PFSK-1 (cell line): ENCODE data around the gene KATNAL2.

Source experiments
- POLR2AphosphoS5 ChIP-seq: IDR thresholded peaks from 2 replicates; pipeline ENCODE4 v1.6.1; 2012; ENCODE audit warnings: low read depth, mild to moderate bottlenecking, control low read depth, low read length, moderate library complexity
- REST ChIP-seq, 2 experiments: IDR thresholded peaks; 2 replicates each; pipeline versions ENCODE4 v1.6.1 to v1.8.0; 2011 to 2012; ENCODE audit warnings: low read depth in 2 of 2, low read length in 2 of 2, control low read depth in 1 of 2, inconsistent platforms in 1 of 2, mild to moderate bottlenecking in 1 of 2, moderate library complexity in 1 of 2; ENCODE audit not compliant: insufficient read depth in 1 of 2
- SIN3A ChIP-seq: IDR thresholded peaks from 2 replicates; pipeline ENCODE4 v1.6.1; 2012; ENCODE audit warnings: mild to moderate bottlenecking, low read length, moderate library complexity, borderline replicate concordance; ENCODE audit not compliant: insufficient read depth
- TAF1 ChIP-seq: IDR thresholded peaks from 2 replicates; pipeline ENCODE4 v1.6.1; 2012; ENCODE audit warnings: low read length, control low read depth, borderline replicate concordance; ENCODE audit not compliant: insufficient read depth

GRCh38 chr18:47149457-47150028, 232.1 kb downstream of the KATNAL2 start:
- no peak for TF ChIP-seq SIN3A
- no peak for TF ChIP-seq POLR2AphosphoS5
- TF ChIP-seq TAF1, result no peak
- TF ChIP-seq REST (IDR thresholded peaks at IDR 0.05; ENCODE audit: insufficient read depth in 1 of 2, low read depth in 2 of 2, low read length in 2 of 2), result no peak
